AG04449 (cell line): ENCODE measurements around the gene AP2M1.

ENCODE experiments used
- CTCF ChIA-PET: fragments of 350-600 bp; formaldehyde crosslinking; extraction: SDS; loops from one replicate; lab custom pipeline; 2021; ENCODE audit warnings: antibody characterized with exemption; lab: Yijun Ruan, JAX
- POLR2A ChIA-PET: fragments of 400-600, 350-600 bp; formaldehyde crosslinking; extraction: SDS; loops from one replicate; lab custom pipeline; 2020; ENCODE audit warnings: antibody characterized with exemption, inconsistent platforms; lab: Yijun Ruan, JAX
- DNase-seq: peaks from one replicate; pipeline ENCODE4 v3.0.0-alpha.2; 2010; ENCODE audit warnings: low read depth, low spot score
- H3K4me3 ChIP-seq: 2 replicates; pipeline ENCODE4 v1.5.1; 2011; ENCODE audit warnings: low read depth, mild to moderate bottlenecking, control low read depth, low read length
- TF ChIP-seq, protein P1 (sequence below): IDR thresholded peaks from one replicate; pipeline ENCODE4 v1.5.1; 2011; ENCODE audit warnings: mild to moderate bottlenecking, moderate library complexity, low read length, control low read depth, inconsistent platforms; ENCODE audit not compliant: insufficient read depth; ENCODE audit errors: missing control alignments

Gene AP2M1

DNA sequence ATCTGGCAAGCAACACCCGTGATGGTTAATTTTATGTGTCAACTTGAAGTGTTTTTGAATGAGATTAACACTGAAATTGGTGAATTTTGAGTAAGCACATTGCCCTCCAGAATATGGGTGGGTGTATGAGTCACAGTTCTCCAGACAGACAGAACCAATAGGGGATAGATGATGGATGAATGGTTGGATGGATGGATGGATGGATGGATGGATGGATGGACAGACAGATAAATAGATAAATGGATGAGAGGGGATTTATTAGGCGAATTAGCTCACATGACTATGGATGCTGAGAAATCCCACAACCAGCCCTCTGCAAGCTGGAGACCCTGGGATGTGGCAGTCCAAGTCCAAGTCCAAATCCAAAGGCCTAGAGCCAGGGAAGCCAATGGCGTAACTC lies 49.3 kb downstream of the AP2M1 start:
- DNase-seq, result no peak
- POLR2A ChIA-PET, result interaction anchor here (0.6 kb wide), 1 partner anchor 26 kb away, joined by 3 read pairs; no protein-coding TSS in a partner anchor
- no peak overlapping the region for H3K4me3 ChIP-seq
- CTCF ChIA-PET, result interaction anchor here (1.2 to 2.4 kb wide), 3 partner anchors 26 to 87 kb away, joined by 3 to 8 read pairs (median 4); partner anchors contain the start of gene EEF1AKMT4
- TF ChIP-seq, protein P1, sequence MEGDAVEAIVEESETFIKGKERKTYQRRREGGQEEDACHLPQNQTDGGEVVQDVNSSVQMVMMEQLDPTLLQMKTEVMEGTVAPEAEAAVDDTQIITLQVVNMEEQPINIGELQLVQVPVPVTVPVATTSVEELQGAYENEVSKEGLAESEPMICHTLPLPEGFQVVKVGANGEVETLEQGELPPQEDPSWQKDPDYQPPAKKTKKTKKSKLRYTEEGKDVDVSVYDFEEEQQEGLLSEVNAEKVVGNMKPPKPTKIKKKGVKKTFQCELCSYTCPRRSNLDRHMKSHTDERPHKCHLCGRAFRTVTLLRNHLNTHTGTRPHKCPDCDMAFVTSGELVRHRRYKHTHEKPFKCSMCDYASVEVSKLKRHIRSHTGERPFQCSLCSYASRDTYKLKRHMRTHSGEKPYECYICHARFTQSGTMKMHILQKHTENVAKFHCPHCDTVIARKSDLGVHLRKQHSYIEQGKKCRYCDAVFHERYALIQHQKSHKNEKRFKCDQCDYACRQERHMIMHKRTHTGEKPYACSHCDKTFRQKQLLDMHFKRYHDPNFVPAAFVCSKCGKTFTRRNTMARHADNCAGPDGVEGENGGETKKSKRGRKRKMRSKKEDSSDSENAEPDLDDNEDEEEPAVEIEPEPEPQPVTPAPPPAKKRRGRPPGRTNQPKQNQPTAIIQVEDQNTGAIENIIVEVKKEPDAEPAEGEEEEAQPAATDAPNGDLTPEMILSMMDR, result no peak

DNA sequence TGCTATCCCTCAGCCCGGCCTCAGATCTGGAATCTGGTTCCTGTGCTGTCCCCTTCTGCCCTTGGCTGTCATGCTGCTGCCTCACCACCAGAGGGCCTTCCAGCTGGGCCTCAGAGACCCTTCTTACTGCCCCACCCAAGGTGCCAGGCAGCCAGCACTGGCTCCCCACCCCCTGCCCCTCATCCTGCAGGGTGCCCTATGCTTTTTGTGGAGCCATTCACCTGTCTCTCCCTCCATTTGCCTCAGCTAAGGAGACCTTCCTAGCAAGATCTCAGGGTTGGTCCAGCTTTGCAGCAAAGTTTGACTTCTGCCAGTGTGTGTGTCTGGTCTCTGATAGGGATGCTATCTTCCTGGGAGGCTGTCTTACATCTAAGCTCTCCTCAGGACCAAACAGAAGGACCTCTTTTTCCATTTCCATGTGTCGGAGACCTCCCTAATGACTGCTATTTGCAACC lies 52.9 kb downstream of the AP2M1 start:
- TF ChIP-seq, protein P1, result peak; percentile 83
- CTCF ChIA-PET, result interaction anchor here (0.6 to 3.4 kb wide), 39 partner anchors 11 to 332 kb away, joined by 3 to 51 read pairs (median 4); partner anchors contain the start of genes EEF1AKMT4 and EIF2B5
- POLR2A ChIA-PET, result no interaction called here
- no peak for DNase-seq
- no peak overlapping the region for H3K4me3 ChIP-seq

DNA sequence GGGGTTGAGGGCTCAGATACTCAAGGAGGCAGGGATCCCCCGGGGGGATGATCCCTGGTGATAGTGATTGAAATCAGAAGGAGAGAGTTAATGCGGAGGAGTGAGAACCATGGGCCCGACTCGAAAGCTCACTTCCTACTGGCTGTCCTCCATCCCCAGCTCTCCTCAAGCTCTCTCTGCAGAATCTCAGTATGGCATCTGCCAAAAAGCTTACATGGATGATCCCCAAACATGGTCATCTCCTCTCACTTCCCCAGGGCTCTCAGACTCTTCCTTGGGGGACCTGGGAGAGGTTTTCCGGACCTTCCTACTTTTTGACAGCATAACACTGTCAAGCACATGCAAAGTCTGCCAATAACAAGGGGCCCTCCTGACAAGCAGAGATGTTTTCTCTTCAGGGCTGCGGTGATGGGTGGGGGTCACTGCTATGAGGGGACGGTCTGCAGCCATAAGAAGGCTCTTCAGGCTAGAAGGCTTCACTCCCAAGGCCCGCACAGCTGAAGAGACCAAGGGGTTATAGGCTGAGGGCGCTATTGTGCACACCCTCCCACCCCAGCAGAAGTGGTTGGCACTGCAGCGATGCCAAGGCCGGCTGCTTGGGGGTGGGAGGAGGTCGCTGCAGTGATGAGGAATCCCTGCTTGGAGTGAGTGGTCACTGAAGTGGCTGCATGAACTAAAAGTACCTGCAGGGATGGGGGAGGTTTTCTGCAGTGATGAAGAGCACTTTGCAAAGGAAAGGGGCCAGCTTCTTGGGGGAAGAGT lies 53.9 kb downstream of the AP2M1 start:
- TF ChIP-seq, protein P1, result no peak
- ChIA-PET POLR2A (no interaction called here), CTCF (interaction anchor here (0.7 to 3.4 kb wide), 29 partner anchors 10 to 333 kb away, joined by 3 to 51 read pairs (median 5); partner anchors contain the start of genes EEF1AKMT4 and EIF2B5)
- no peak overlapping the region for H3K4me3 ChIP-seq
- no peak for DNase-seq

DNA sequence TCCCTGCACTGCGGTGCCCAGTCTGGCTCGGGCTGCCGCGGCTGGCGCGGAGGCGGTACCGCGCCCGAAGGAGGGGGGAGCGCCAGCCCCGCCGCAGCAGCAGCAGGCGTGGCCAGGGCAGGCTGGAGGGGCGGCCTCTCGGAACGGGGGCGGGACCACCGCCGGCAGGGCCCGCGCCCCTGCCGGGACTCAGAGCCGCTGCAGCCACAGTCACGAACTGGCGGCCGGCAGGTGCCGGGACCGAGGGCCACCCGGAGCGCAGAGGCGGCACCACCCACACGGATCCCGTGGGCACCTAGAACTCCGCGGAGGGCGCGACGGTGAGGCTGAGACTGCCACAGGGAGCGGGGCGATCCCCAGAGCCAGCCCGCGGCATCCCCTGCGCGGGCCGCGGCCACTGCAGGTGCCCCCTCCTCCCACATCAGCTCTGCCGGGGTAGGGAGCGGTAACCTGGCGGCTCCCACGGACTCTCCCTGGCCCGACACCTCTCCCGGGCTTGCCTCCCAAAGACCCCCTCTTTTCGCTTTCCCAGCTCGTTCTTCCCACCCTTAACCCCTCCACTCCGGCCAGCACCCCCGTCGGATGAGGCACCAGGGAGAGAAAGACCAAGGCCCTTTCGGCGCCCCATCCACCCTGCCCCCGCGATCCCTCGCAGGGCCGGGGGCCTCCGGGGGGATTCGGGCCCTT lies 54.9 kb downstream of the AP2M1 start, which contains the start of gene VWA5B2:
VWA5B2 (plus strand) TSS at position 192 of the 687 bp plus-strand sequence. CDS start 944 bp downstream, outside the sequence.
- ChIA-PET POLR2A (no interaction called here), CTCF (interaction anchor here (1.1 to 2.9 kb wide), 7 partner anchors 11 to 35 kb away, joined by 3 to 21 read pairs (median 6); no protein-coding TSS in a partner anchor)
- DNase-seq, result no peak

DNA sequence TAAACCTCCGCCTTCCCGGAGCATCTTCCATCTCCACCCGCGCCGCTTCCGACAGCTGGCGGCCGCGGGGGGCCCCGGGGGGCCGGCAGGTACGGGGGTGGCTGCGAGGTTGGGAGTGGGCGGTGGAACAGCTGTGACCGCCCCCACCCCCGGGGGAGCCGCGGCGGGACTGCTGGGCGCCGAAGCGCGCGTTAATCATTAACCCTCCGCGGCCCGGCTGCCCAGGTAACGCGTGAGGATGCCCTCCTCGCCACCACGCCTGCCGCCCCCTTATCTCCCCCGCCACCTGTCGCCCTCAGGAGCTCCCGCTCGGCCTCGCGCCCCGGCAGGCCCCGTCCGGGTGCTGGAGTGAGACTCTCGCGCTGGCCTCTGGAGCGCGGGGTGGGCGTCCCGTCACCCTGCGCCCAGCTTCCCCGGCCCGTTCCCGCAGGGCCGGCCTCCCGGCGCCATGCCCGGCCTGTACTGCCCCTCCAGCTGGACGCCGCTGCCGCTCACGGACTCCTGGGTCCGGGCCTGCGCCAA lies 55.5 kb downstream of the AP2M1 start:
- TF ChIP-seq, protein P1, result no peak
- CTCF ChIA-PET, result interaction anchor here (1.1 to 2.5 kb wide), 5 partner anchors 10 to 20 kb away, joined by 3 to 6 read pairs (median 6); no protein-coding TSS in a partner anchor
- POLR2A ChIA-PET, result no interaction called here
- DNase-seq, result no peak
- no peak overlapping the region for H3K4me3 ChIP-seq

More for the DNA sequence above, 54.9 kb downstream of the AP2M1 start, which contains the start of gene VWA5B2:
- peak within 1 kb of the TSS; percentile 40 for H3K4me3 ChIP-seq
- TF ChIP-seq, protein P1, result no peak
